Smooth muscle cell of the brain vasculature (primary cell): ENCODE measurements around the gene CCDC7.
"Not testable (repeated sequence)": the region's sequence is repeated elsewhere in the genome, so short reads cannot be mapped to it uniquely, and the experiment has no call there.

Source experiments
- DNase-seq: peaks from one replicate; pipeline ENCODE4 v3.0.0-alpha.2; 2012; ENCODE audit warnings: low read depth, low spot score

CCDC7 gene

DNA sequence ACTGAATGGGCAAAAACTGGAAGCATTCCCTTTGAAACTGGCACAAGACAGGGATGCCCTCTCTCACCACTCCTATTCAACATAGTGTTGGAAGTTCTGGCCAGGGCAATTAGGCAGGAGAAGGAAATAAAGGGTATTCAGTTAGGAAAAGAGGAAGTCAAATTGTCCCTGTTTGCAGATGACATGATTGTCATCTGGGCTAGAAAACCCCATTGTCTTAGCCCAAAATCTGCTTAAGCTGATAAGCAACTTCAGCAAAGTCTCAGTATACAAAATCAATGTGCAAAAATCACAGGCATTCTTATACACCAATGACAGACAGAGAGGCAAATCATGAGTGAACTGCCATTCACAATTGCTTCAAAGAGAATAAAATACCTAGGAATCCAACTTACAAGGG lies 116.8 kb downstream of the CCDC7 start:
- not testable (repeated sequence) for DNase-seq

- no peak for DNase-seq
Observed at GRCh38 chr10:32577448-32577847, 131.5 kb downstream of the CCDC7 start.

GRCh38 chr10:32582946-32583345 lies 137.0 kb downstream of the CCDC7 start:
- no peak for DNase-seq

DNA sequence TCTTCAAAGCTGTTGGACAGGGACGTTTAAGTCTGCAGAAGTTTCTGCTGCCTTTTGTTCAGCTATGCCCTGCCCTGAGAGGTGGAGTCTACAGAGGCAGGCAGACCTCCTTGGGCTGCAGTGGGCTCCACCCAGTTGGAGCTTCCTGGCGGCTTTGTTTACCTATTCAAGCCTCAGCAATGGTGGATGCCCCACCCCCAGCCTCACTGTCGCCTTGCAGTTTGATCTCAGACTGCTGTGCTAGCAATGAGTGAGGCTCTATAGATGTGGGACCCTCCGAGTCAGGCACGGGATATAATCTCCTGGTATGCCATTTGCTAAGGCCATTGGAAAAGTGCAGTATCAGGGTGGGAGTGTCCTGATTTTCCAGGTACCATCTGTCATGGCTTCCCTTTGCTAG lies 152.1 kb downstream of the CCDC7 start:
- DNase-seq: not testable (repeated sequence)

DNA sequence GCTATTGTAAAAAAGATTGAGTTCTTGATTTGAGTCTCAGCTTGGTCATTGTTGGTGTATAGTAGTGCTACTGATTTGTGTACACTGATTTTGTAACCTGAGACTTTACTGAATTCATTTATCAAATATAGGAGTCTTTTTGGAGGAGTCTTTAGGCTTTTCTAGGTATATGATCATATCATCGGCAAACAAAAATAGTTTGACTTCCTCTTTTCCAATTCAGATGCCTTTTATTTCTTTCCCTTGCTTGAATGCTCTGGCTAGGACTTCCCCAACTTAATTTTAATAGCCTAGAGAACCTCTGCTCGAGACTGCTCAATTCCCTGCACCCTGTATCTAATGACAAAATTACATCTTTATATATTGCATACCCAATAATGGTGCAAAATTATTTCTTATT lies 154.4 kb downstream of the CCDC7 start:
- DNase-seq: no peak

DNA sequence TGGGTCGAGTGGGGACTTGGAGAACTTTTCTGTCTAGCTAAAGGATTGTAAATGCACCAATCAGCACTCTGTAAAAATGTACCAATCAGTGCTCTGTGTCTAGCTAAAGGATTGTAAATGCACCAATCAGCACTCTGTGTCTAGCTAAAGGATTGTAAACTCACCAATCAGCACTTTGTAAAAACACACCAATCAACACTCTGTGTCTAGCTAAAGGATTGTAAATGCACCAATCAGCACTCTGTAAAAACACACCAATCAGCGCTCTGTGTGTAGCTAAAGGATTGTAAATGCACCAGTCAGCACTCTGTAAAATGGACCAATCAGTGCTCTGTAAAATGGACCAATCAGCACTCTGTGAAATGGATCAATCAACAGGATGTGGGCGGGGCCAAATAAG lies 155.6 kb downstream of the CCDC7 start:
- not testable (repeated sequence) for DNase-seq

DNA sequence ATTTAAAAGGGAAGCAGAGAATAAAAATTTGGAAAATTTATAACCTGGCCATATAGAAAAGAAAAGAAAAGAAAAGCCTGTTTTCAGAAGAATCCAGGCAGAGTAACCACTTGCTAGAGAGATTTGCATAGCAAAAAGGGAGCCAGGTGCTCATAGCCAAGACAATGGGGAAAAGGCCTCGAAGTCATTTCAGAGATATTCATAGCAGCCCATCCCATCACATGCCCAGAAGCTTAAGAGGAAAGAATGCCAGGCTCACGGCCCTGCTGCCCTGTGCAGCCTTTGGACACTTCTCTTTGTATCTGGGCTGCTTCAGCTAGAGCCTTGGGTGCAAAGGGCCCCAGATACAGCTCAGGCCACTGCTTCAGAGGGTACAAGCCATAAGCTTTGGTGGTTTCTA lies 159.8 kb downstream of the CCDC7 start:
- no peak for DNase-seq

GRCh38 chr10:32610543-32610942 lies 164.6 kb downstream of the CCDC7 start:
- DNase-seq: not testable (repeated sequence)

- no peak for DNase-seq
Observed at GRCh38 chr10:32616438-32616837, 170.5 kb downstream of the CCDC7 start.

- no peak for DNase-seq
Observed at GRCh38 chr10:32618482-32618881, 172.5 kb downstream of the CCDC7 start.

- DNase-seq: no peak
Observed at GRCh38 chr10:32621969-32622368, 176.0 kb downstream of the CCDC7 start.

GRCh38 chr10:32622409-32622808 lies 176.5 kb downstream of the CCDC7 start:
- no peak for DNase-seq

DNA sequence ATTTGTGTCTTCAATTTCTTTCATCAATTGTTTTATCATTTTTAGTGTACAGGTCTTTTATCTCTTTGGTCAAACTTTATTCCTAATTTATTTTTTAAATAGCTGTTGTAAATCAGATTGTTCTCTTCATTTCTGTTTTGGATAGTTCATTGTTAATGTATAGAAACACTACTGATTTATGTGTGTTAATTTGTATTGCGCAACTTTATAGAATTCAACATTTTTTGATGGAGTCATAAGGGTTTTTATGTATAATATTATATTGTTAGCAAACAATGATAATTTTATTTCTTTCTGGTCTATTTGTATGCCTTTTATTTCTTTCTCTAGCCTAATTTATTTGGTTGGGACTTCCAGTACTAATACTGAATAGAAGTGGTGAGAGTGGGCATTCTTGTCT lies 181.2 kb downstream of the CCDC7 start:
- DNase-seq: no peak

GRCh38 chr10:32629910-32630309 lies 184.0 kb downstream of the CCDC7 start:
- peak; percentile 1 for DNase-seq

DNA sequence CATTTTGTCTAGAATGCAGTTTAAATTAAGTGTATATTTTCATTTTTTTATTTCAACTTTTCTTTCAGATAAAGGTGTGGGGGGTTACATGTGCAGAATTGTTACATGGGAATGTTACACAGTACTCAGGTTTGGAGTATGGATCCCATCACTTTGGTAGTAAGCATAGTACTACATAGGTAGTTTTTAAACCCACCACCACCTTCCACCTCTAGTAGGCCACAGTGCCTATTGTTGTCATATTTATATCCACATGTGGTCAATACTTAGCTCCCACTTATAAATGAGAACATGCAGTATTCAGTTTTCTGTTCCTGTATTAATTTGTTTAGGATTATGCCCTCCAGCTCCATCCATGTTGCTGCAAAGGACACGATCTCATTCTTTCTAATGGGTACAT lies 200.6 kb downstream of the CCDC7 start:
- no peak for DNase-seq

DNA sequence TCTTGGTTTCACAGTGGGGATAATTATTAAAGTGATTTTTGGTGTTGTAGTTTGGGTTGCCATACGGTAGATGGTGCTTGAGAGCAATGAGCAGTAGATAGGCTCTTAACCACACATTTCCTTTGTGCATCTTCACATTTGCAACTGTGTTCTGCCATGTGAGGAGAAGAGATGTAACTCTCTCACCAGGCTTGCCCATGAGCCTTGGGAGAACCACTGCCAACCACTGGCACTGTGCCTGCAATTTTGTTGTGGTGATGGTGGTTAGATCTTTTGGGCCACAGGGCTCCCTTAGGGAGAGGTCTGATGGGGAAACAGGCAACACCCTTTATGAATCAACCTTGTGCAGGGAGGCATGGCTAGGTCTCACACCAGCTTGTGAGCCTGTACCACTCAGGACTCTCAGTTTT lies 204.3 kb downstream of the CCDC7 start:
- no peak for DNase-seq

GRCh38 chr10:32657430-32657829 lies 211.5 kb downstream of the CCDC7 start:
- DNase-seq: not testable (repeated sequence)

DNA sequence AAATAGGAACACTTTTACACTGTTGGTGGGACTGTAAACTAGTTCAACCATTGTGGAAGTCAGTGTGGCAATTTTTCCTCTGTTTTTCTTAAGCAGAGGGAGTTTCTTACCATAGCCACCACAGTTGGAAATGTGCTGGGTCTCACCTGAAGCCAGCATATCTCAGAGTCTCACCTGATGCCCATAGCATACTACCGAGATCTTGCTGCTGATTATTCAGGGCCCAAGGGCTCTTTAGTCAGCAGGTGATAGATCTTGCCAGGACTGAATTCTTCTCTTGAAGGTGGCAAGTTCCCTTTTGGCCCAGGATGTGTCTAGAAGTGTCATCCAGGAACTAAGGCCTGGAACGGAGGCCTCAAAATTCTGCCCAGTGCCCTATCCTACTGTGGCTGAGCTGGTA lies 215.4 kb downstream of the CCDC7 start:
- no peak for DNase-seq

DNA sequence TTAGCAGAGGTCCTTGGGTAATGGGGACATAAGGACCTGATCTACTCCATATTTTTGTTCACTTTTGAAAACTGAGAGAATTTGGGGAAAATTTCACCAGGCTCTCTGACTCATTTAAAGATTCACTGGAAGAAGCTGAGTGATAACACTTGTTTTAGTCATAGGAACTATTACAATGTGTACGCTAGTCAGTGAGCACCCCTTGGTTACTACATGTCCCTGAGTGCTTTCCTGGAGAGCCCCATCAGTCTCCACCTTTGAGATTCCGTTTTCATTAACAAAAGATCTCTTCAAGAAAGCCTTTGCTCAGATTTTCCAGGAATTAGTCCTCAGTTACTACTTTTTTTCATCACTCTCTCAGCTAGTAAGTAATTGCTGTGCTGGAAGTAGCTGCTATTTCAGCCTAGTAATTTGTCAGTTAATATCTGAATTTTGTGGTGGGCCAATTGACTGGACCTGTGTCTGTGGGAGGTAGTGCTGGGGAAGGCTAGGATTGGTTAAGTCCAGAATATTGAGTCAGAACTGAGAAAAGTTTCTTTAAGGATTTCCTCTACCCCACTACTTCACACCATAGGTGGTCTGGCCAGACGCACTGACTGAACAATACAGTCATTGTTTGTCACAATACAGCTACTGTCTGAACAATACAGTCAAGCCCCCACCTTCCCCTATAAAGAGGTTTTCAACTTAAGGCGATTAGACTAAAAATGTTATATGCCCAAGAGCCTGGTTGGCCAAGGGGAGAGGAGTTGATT lies 235.0 kb downstream of the CCDC7 start:
- DNase-seq: no peak

GRCh38 chr10:32684291-32684690 lies 238.4 kb downstream of the CCDC7 start:
- DNase-seq: no peak

DNA sequence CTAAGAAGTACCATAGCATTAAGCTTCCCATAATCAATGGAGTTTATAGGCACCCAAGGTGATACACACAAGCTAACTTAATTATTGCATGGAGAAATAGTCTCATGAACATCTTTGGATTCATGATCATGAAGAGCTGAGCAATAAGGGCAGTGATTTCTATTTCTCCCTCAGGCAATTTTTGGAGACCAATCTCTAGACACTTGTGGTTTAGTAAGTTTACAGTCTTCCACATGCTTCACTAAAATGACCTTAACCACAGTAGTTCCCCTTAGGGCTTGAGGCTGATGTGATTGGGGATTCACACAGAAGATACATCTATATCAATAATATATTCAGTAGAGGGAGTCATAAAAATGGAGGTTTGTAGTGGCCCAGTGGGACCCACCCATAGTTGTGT lies 241.2 kb downstream of the CCDC7 start:
- no peak for DNase-seq

- no peak for DNase-seq
Observed at GRCh38 chr10:32687546-32687945, 241.6 kb downstream of the CCDC7 start.

- DNase-seq: no peak
Observed at GRCh38 chr10:32692174-32692573, 246.2 kb downstream of the CCDC7 start.

- no peak for DNase-seq
Observed at GRCh38 chr10:32693441-32693979, 247.6 kb downstream of the CCDC7 start.
